C4-2B (cell line): ENCODE results near the gene STX18.
"Not testable (repeated sequence)": the region's sequence is repeated elsewhere in the genome, so short reads cannot be mapped to it uniquely, and the experiment has no call there.

ENCODE experiments used
- H3K27ac ChIP-seq: fragments of 450-650 bp; 2 replicates; pipeline ENCODE4 v1.5.1; 2017
- ZFX ChIP-seq: fragments of 450-650 bp; IDR thresholded peaks from 2 replicates; pipeline ENCODE4 v1.6.1; 2017
- TF ChIP-seq, protein P1 (sequence below): fragments of 450-650 bp; conservative IDR thresholded peaks from 2 replicates; pipeline ENCODE4 v1.5.1; 2017; ENCODE audit warnings: mild to moderate bottlenecking

Gene STX18

GRCh38 chr4:4426511-4427120 is 115.2 kb downstream of the STX18 start:
- TF ChIP-seq, protein P1, sequence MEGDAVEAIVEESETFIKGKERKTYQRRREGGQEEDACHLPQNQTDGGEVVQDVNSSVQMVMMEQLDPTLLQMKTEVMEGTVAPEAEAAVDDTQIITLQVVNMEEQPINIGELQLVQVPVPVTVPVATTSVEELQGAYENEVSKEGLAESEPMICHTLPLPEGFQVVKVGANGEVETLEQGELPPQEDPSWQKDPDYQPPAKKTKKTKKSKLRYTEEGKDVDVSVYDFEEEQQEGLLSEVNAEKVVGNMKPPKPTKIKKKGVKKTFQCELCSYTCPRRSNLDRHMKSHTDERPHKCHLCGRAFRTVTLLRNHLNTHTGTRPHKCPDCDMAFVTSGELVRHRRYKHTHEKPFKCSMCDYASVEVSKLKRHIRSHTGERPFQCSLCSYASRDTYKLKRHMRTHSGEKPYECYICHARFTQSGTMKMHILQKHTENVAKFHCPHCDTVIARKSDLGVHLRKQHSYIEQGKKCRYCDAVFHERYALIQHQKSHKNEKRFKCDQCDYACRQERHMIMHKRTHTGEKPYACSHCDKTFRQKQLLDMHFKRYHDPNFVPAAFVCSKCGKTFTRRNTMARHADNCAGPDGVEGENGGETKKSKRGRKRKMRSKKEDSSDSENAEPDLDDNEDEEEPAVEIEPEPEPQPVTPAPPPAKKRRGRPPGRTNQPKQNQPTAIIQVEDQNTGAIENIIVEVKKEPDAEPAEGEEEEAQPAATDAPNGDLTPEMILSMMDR: no peak
- TF ChIP-seq ZFX: no peak
- H3K27ac ChIP-seq: no peak overlapping the region

DNA sequence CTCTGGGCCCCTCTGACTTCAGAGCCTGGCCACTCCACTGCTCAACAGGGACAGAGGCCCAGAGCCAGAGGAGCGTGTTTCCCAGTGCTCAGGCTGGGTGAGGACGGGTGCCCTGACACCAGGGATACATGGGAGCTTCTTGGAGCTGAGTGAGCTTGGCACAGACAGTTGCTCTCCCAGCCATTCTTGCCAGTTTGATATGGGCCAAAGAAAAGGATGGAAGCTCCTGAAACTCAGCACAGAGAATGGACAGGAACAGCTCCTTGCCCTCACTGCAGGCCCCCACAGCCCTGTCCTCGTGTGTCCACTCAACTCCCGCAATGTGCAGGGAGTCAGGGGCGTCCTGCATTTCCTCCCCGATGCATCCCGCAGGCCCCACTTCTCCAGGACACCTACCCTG is 116.2 kb downstream of the STX18 start:
- TF ChIP-seq, protein P1: no peak
- no peak for TF ChIP-seq ZFX
- H3K27ac ChIP-seq: no peak overlapping the region

DNA sequence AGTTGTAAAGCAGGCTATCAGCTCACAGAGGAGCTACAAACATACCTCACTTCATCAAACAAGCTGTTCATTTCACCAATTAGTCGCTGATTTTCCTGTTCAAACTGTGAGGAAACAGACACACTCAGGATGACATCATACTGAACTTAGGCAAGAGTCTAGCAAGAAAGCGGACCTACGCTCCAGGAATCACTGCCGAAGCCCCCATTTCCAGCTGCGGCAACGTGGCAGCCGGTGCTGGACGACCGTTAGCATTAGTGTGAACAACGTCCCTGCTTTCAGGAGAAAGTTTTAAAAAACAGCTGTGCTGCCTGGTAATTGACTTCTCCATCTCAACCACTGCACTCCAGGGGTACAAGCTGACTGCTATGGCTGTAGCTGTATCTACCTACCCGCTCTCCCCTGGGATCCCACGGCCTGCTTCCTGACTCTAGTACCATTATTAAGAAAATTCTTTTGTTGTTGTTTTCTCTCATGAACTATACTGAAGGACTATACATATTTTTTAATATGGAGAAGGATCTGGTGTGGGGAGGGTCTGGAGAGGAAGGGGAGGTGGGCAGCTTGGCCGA is 116.6 kb downstream of the STX18 start:
- TF ChIP-seq, protein P1: no peak
- no peak for TF ChIP-seq ZFX
- H3K27ac ChIP-seq: no peak overlapping the region

GRCh38 chr4:4424499-4425115 is 117.2 kb downstream of the STX18 start:
- H3K27ac ChIP-seq: no peak overlapping the region
- no peak for TF ChIP-seq ZFX
- TF ChIP-seq, protein P1: no peak

DNA sequence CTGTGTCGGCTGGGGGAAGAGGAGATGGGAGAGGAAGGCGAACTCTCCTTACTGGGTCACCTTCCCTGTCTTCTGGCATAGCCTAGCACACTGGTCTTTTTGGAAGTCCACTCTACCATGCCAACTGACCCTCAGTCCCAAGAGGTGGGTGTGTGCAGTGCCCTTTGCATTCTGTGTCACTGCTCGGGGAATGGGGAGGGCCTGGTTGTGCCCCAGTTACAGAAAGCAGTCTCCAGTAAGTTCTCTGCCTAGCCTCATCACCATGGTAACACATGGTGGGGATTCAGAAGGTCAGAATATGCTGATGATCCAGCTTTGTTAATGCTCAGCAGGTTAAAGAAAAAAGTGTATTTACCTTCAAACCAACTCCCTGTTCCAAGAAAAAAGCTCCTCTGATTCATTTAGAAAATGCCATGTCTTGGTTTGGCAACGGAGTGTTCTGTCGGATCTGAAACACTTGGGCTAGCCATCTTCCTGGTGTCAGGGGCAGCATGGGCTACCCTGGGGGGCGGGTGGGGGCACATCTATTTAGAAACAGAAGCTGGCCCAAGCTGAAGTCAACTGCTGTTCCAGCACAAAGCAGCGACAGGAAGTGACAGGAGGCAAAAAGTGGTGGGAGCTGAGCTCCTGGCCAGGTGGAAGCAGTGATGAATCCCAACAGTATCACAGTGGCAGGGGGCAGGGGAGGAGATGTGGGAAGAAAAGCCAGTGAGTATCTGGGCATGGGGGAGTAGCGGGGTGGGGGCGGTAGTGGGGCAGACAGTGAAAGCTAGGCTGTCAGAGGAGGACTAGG is 117.9 kb downstream of the STX18 start:
- no peak overlapping the region for H3K27ac ChIP-seq
- TF ChIP-seq, protein P1: no peak
- no peak for TF ChIP-seq ZFX

GRCh38 chr4:4422856-4423499 is 118.9 kb downstream of the STX18 start:
- TF ChIP-seq, protein P1: no peak
- no peak for TF ChIP-seq ZFX
- H3K27ac ChIP-seq: no peak overlapping the region

GRCh38 chr4:4422117-4422516 is 119.7 kb downstream of the STX18 start:
- not testable (repeated sequence) for H3K27ac ChIP-seq
